Islet of Langerhans (tissue), 1 donor: ENCODE data around the gene DPF3.
"Not testable (repeated sequence)": the region's sequence is repeated elsewhere in the genome, so short reads cannot be mapped to it uniquely, and the experiment has no call there.

ENCODE experiments used
- FAIRE-seq: peaks from one replicate; lab custom pipeline; 2011; peaks lifted over from hg19 to GRCh38; lab: Jason Lieb, UNC

The DPF3 gene

GRCh38 chr14:72763892-72764291, 130.0 kb downstream of the DPF3 start:
- FAIRE-seq, result no peak

GRCh38 chr14:72759670-72760069, 134.2 kb downstream of the DPF3 start:
- FAIRE-seq, result no peak

- FAIRE-seq, result no peak
Observed at GRCh38 chr14:72758993-72759392, 134.9 kb downstream of the DPF3 start.

GRCh38 chr14:72758420-72758819, 135.5 kb downstream of the DPF3 start:
- no peak for FAIRE-seq

- no peak for FAIRE-seq
Observed at GRCh38 chr14:72756967-72757366, 136.9 kb downstream of the DPF3 start.

- FAIRE-seq, result no peak
Observed at GRCh38 chr14:72755766-72756165, 138.1 kb downstream of the DPF3 start.

- no peak for FAIRE-seq
Observed at GRCh38 chr14:72754949-72755348, 139.0 kb downstream of the DPF3 start.

GRCh38 chr14:72753879-72754400, 140.0 kb downstream of the DPF3 start:
- no peak for FAIRE-seq

GRCh38 chr14:72753044-72753710, 140.7 kb downstream of the DPF3 start:
- FAIRE-seq, result no peak

GRCh38 chr14:72752034-72752412, 141.9 kb downstream of the DPF3 start:
- no peak for FAIRE-seq

- FAIRE-seq, result no peak
Observed at GRCh38 chr14:72751276-72752033, 142.4 kb downstream of the DPF3 start.

- not testable (repeated sequence) for FAIRE-seq
Observed at GRCh38 chr14:72748921-72749320, 145.0 kb downstream of the DPF3 start.

GRCh38 chr14:72747652-72748051, 146.2 kb downstream of the DPF3 start:
- FAIRE-seq, result no peak

- FAIRE-seq, result no peak
Observed at GRCh38 chr14:72745991-72746980, 147.6 kb downstream of the DPF3 start.

GRCh38 chr14:72745546-72745945, 148.4 kb downstream of the DPF3 start:
- FAIRE-seq, result no peak

GRCh38 chr14:72744416-72745120, 149.3 kb downstream of the DPF3 start:
- FAIRE-seq, result no peak

GRCh38 chr14:72743626-72744025, 150.3 kb downstream of the DPF3 start:
- no peak for FAIRE-seq

GRCh38 chr14:72742838-72743195, 151.1 kb downstream of the DPF3 start:
- FAIRE-seq, result no peak

GRCh38 chr14:72742118-72742837, 151.6 kb downstream of the DPF3 start:
- no peak for FAIRE-seq

GRCh38 chr14:72741826-72742117, 152.1 kb downstream of the DPF3 start:
- no peak for FAIRE-seq
